Activated T-helper 1 cell treated with anti-CD3 and anti-CD28 coated beads, Interleukin-2, amount 50 U/mL, for 16 hours (primary cell): ENCODE results near the gene BNIP3.
"Not testable (repeated sequence)": the region's sequence is repeated elsewhere in the genome, so short reads cannot be mapped to it uniquely, and the experiment has no call there.

Source experiments
- DNase-seq, 2 donors: peaks; one replicate each; pipeline ENCODE4 v3.0.0-alpha.2; 2020; ENCODE audit warnings: low read depth in 1 of 2, low spot score in 1 of 2

The BNIP3 gene

GRCh38 chr10:132002004-132002403 lies 20.3 kb upstream of the BNIP3 start:
- no peak for DNase-seq

GRCh38 chr10:132001238-132001972 lies 19.7 kb upstream of the BNIP3 start:
- DNase-seq, result no peak

- no peak for DNase-seq
Observed at GRCh38 chr10:131998845-131999681, 17.3 kb upstream of the BNIP3 start.

GRCh38 chr10:131998050-131998844 lies 16.5 kb upstream of the BNIP3 start:
- DNase-seq, result no peak

GRCh38 chr10:131997366-131998049 lies 15.8 kb upstream of the BNIP3 start:
- DNase-seq, result no peak

- DNase-seq, result no peak
Observed at GRCh38 chr10:131996466-131997365, 15.0 kb upstream of the BNIP3 start.

GRCh38 chr10:131994435-131994834 lies 12.7 kb upstream of the BNIP3 start:
- no peak for DNase-seq

GRCh38 chr10:131993275-131993674 lies 11.6 kb upstream of the BNIP3 start:
- no peak for DNase-seq

- no peak for DNase-seq
Observed at GRCh38 chr10:131991726-131992125, 10.0 kb upstream of the BNIP3 start.

GRCh38 chr10:131987786-131988185 lies 6.1 kb upstream of the BNIP3 start:
- not testable (repeated sequence) for DNase-seq

- DNase-seq, result not testable (repeated sequence)
Observed at GRCh38 chr10:131987301-131987700, 5.6 kb upstream of the BNIP3 start.

GRCh38 chr10:131986851-131987250 lies 5.1 kb upstream of the BNIP3 start:
- DNase-seq, result not testable (repeated sequence)

- no peak for DNase-seq
Observed at GRCh38 chr10:131983780-131984179, 2.1 kb upstream of the BNIP3 start.

GRCh38 chr10:131982796-131983195 lies 1.1 kb upstream of the BNIP3 start:
- DNase-seq, result no peak

- no peak for DNase-seq
Observed at GRCh38 chr10:131982185-131982756, 548 bp upstream of the BNIP3 start.

- no peak for DNase-seq
Observed at GRCh38 chr10:131980761-131981428, 828 bp downstream of the BNIP3 start.

GRCh38 chr10:131980321-131980720 lies 1.4 kb downstream of the BNIP3 start:
- no peak for DNase-seq

GRCh38 chr10:131979821-131980270 lies 1.9 kb downstream of the BNIP3 start:
- no peak for DNase-seq

GRCh38 chr10:131979336-131979735 lies 2.4 kb downstream of the BNIP3 start:
- no peak for DNase-seq
